NCI-H2029 (cell line): ENCODE measurements around the gene CEP104.

ENCODE experiments used
- DNase-seq: peaks from one replicate; lab custom pipeline; 2025; lab: John Stamatoyannopoulos, UW

Gene CEP104

GRCh38 chr1:3868464-3869006 is 11.5 kb upstream of the CEP104 start:
- DNase-seq = no peak

- no peak for DNase-seq
These were observed 8.7 kb upstream of the CEP104 start for GRCh38 chr1:3865606-3866160.

- DNase-seq = no peak
These were observed 7.9 kb upstream of the CEP104 start for GRCh38 chr1:3864884-3865283.

- no peak for DNase-seq
These were observed 6.4 kb upstream of the CEP104 start for GRCh38 chr1:3863231-3863935.

- no peak for DNase-seq
These were observed 1.4 kb upstream of the CEP104 start for GRCh38 chr1:3858231-3858981.

GRCh38 chr1:3857791-3858129 is 749 bp upstream of the CEP104 start:
- DNase-seq = no peak

GRCh38 chr1:3852711-3853485 is 4.1 kb downstream of the CEP104 start:
- no peak for DNase-seq

GRCh38 chr1:3852091-3852490 is 4.9 kb downstream of the CEP104 start:
- no peak for DNase-seq

GRCh38 chr1:3851292-3851691 is 5.7 kb downstream of the CEP104 start:
- no peak for DNase-seq

GRCh38 chr1:3850857-3851256 is 6.2 kb downstream of the CEP104 start:
- DNase-seq = no peak

- no peak for DNase-seq
These were observed 9.9 kb downstream of the CEP104 start for GRCh38 chr1:3847081-3847480.

GRCh38 chr1:3846541-3846940 is 10.5 kb downstream of the CEP104 start:
- DNase-seq = no peak

- DNase-seq = no peak
These were observed 14.1 kb downstream of the CEP104 start for GRCh38 chr1:3842912-3843311.

- DNase-seq = no peak
These were observed 15.5 kb downstream of the CEP104 start for GRCh38 chr1:3841491-3841890.

GRCh38 chr1:3838788-3839187 is 18.2 kb downstream of the CEP104 start:
- no peak for DNase-seq

GRCh38 chr1:3837685-3838084 is 19.3 kb downstream of the CEP104 start:
- no peak for DNase-seq

GRCh38 chr1:3837200-3837599 is 19.8 kb downstream of the CEP104 start:
- DNase-seq = no peak

- no peak for DNase-seq
These were observed 20.6 kb downstream of the CEP104 start for GRCh38 chr1:3836421-3836820.

- DNase-seq = no peak
These were observed 22.3 kb downstream of the CEP104 start for GRCh38 chr1:3834701-3835100.

- no peak for DNase-seq
These were observed 25.3 kb downstream of the CEP104 start for GRCh38 chr1:3831689-3832088.

GRCh38 chr1:3828391-3828790 is 28.6 kb downstream of the CEP104 start:
- DNase-seq = no peak

- DNase-seq = no peak
These were observed 29.2 kb downstream of the CEP104 start for GRCh38 chr1:3827813-3828307.
